Thymus (tissue), 11 donors: ENCODE measurements around the gene RIMKLB. TPM values are rescaled to one million over a fixed set of nuclear protein-coding genes. Genes with fewer than 3 reads are reported as not detected.
"Not testable (repeated sequence)": the region's sequence is repeated elsewhere in the genome, so short reads cannot be mapped to it uniquely, and the experiment has no call there.

ENCODE experiments used
- DNase-seq, 9 donors: peaks; one replicate each; pipeline ENCODE4 v3.0.0-alpha.2; 2013; ENCODE audit warnings: low spot score in 9 of 9, low read depth in 6 of 9, missing footprints in 1 of 9
- H3K27ac ChIP-seq, 2 donors: one replicate each; pipeline ENCODE4 v1.5.1; 2013; ENCODE audit warnings: control low read depth in 1 of 2, low read depth in 1 of 2, low read length in 1 of 2, mild to moderate bottlenecking in 1 of 2, moderate library complexity in 1 of 2
- H3K27me3 ChIP-seq, 2 donors: one replicate each; pipeline ENCODE4 v1.5.1; 2013; ENCODE audit warnings: low read length in 1 of 2; ENCODE audit not compliant: control insufficient read depth in 2 of 2, insufficient read depth in 1 of 2
- H3K36me3 ChIP-seq, 2 donors: one replicate each; pipeline ENCODE4 v1.5.1; 2013; ENCODE audit warnings: low read length in 1 of 2, mild to moderate bottlenecking in 1 of 2, moderate library complexity in 1 of 2; ENCODE audit not compliant: control insufficient read depth in 2 of 2, insufficient read depth in 2 of 2
- H3K4me1 ChIP-seq, 2 donors: one replicate each; pipeline ENCODE4 v1.5.1; 2013; ENCODE audit warnings: low read length in 2 of 2; ENCODE audit not compliant: control insufficient read depth in 2 of 2, insufficient read depth in 2 of 2
- H3K4me3 ChIP-seq, 2 donors: one replicate each; pipeline ENCODE4 v1.5.1; 2013; ENCODE audit warnings: low read length in 2 of 2, control low read depth in 1 of 2, mild to moderate bottlenecking in 1 of 2
- H3K9me3 ChIP-seq, 2 donors: one replicate each; pipeline ENCODE4 v1.5.1; 2013; ENCODE audit warnings: low read length in 1 of 2, mild to moderate bottlenecking in 1 of 2; ENCODE audit not compliant: control insufficient read depth in 2 of 2, insufficient read depth in 1 of 2
- WGBS: extraction: QIAGEN DNeasy Blood & Tissue Kit; methylation state at CpG from one replicate; pipeline ENCODE4 v1.1.7; 2013; 5-methylcytosine and 5-hydroxymethylcytosine counted together
- polyA plus RNA-seq: library from polyadenylated mRNA; stranded (reverse); fragments of 200-250 nt; gene quantifications from one replicate; pipeline ENCODE4 v1.2.3, GENCODE V29; 2013
- total RNA-seq: library from RNA; stranded (reverse); fragments of 120-200 nt; gene quantifications from one replicate; pipeline ENCODE4 v1.2.4, GENCODE V29; 2013
- donor health status: healthy.

Gene RIMKLB
- total and polyA plus RNA-seq, 2 donors, result 44.1 to 95.5 TPM

DNA sequence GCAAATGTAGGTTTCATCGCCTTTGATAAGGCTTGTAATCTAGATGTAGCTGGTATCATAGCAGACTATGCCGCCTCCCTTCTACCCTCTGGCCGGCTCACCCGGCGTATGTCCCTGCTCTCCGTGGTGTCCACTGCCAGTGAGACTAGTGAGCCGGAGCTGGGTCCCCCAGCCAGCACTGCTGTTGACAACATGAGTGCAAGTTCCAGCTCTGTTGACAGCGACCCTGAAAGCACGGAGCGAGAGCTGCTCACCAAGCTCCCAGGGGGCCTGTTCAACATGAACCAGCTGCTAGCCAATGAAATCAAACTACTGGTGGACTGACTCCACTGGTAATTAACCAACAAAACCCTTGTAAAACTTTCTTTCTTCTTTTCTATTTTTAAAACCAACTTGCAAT is 75.7 kb downstream of the RIMKLB start:
- Histone ChIP-seq H3K27me3 (no peaks in the 10 kb centered on the region), H3K9me3 (no peaks in the 10 kb centered on the region), H3K36me3 (peaks cover 7 to 13% of the 10 kb centered on the region in 2 donors), H3K4me3 (no peak overlapping the region), H3K27ac (no peak overlapping the region), H3K4me1 (no peaks in the 10 kb centered on the region)
- WGBS, result 97% methylated on average over 10 of the region's 10 CpGs
- no peak for DNase-seq

DNA sequence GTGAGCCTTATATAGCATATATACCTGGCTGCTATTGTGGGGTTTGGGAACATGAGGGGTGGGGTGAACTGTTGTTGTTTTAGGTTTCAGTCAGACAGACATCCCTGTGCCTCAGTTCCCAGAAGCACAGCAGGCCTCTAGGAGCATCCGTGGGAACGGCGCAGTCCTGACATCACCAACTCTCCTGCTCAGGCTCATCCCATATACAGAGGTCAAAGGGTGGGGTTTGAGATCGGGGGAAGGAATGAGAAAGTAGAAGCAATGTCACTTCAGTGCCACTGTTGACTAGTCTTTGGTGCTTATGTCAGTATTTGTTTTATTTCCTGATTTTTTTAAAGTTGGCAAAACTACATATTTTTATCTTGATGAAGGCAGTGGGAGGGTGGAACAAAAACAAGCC is 81.5 kb downstream of the RIMKLB start:
- Histone ChIP-seq H3K4me3 (no peak overlapping the region), H3K4me1 (no peaks in the 10 kb centered on the region), H3K27me3 (no peaks in the 10 kb centered on the region), H3K36me3 (peaks cover 0 to 12% of the 10 kb centered on the region in 2 donors), H3K9me3 (no peaks in the 10 kb centered on the region), H3K27ac (no peak overlapping the region)
- 89% methylated on average over 4 of the region's 4 CpGs for WGBS
- DNase-seq, result no peak

GRCh38 chr12:8779862-8780261 is 82.1 kb downstream of the RIMKLB start:
- WGBS, result 96% methylated on average over 2 of the region's 2 CpGs
- Histone ChIP-seq H3K36me3 (peaks cover 0 to 12% of the 10 kb centered on the region in 2 donors), H3K4me1 (no peaks in the 10 kb centered on the region), H3K9me3 (no peaks in the 10 kb centered on the region), H3K27ac (no peak overlapping the region), H3K27me3 (no peaks in the 10 kb centered on the region), H3K4me3 (no peak overlapping the region)
- no peak for DNase-seq

- Histone ChIP-seq H3K27ac (no peak overlapping the region), H3K4me1 (no peaks in the 10 kb centered on the region), H3K27me3 (no peaks in the 10 kb centered on the region), H3K4me3 (no peak overlapping the region), H3K36me3 (peaks cover 0 to 12% of the 10 kb centered on the region in 2 donors), H3K9me3 (no peaks in the 10 kb centered on the region)
- DNase-seq, result peak in 6 of 9 donors; percentile 3 to 48 (median 10)
- WGBS, result 96% methylated on average over 1 of the region's 1 CpG
Measured at GRCh38 chr12:8780389-8780788, 82.6 kb downstream of the RIMKLB start.

DNA sequence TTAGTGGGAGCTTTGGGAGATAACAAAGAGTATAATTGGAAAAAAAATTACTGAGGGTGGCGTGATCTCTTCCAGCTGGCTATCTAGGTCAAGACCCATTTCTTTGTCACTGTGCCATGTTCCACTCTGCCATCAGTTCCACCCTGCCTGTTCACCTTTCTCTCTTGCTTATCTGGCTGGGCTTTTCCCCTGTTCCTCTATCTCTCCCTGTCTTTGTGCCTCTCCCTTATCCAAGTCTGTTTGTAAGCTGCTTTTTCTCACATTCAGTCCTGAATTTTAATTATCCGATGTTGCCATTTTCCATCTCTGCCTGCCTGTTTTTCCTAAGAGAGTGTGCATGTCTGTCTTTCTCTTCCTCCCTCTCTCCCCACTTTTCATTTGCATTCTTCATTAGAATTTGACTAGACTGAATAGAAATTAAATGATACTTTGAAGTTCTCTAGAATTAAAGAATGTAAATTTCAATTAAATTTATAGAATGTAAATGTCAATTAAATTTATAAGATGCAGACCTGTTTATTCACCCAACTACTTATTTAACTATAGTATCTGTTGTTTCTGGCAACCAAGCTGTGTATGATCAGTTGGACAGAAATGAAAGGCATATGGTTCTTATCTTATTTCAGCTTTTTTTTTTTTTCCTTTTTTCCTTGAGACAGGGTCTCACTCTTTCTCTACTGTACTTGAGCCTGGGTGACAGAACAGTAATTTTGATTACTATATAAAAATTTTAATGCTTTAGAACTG is 83.8 kb downstream of the RIMKLB start:
- WGBS, result 97% methylated on average over 2 of the region's 2 CpGs
- H3K27ac ChIP-seq, result no peak overlapping the region
- peaks cover 0 to 10% of the 10 kb centered on the region in 2 donors for H3K36me3 ChIP-seq
- no peak for DNase-seq
- H3K27me3 ChIP-seq, result no peaks in the 10 kb centered on the region
- H3K4me3 ChIP-seq, result no peak overlapping the region
- H3K9me3 ChIP-seq, result no peaks in the 10 kb centered on the region
- H3K4me1 ChIP-seq, result no peaks in the 10 kb centered on the region

GRCh38 chr12:8784290-8784888 is 86.6 kb downstream of the RIMKLB start:
- no peak for DNase-seq
- no peaks in the 10 kb centered on the region for H3K9me3 ChIP-seq
- H3K27ac ChIP-seq, result no peak overlapping the region
- no peaks in the 10 kb centered on the region for H3K27me3 ChIP-seq
- H3K36me3 ChIP-seq, result peaks cover 0 to 7% of the 10 kb centered on the region in 2 donors
- H3K4me1 ChIP-seq, result no peaks in the 10 kb centered on the region
- H3K4me3 ChIP-seq, result no peak overlapping the region

- H3K4me3 ChIP-seq, result no peak overlapping the region
- no peaks in the 10 kb centered on the region for H3K27me3 ChIP-seq
- H3K36me3 ChIP-seq, result peaks cover 0 to 7% of the 10 kb centered on the region in 2 donors
- no peaks in the 10 kb centered on the region for H3K9me3 ChIP-seq
- DNase-seq, result no peak
- H3K27ac ChIP-seq, result no peak overlapping the region
- H3K4me1 ChIP-seq, result no peaks in the 10 kb centered on the region
- whole genome bisulfite sequencing, result 94% methylated on average over 4 of the region's 4 CpGs
Measured at GRCh38 chr12:8785499-8785898, 87.7 kb downstream of the RIMKLB start.

DNA sequence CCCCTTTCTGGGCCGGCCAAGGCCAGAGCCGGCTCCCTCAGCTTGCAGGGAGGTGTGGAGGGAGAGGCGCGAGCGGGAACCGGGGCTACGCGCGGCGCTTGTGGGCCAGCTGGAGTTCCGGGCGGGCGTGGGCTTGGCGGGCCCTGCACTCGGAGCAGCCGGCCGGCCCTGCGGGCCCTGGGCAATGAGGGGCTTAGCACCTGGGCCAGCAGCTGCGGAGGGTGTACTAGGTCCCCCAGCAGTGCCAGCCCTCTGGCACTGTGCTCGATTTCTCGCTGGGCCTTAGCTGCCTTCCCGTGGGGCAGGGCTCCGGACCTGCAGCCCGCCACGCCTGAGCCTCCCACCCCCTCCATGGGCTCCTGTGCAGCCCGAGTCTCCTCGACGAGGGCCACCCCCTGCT is 89.4 kb downstream of the RIMKLB start:
- H3K27ac ChIP-seq, H3K9me3 ChIP-seq, H3K4me3 ChIP-seq, H3K4me1 ChIP-seq, H3K36me3 ChIP-seq, H3K27me3 ChIP-seq, DNase-seq: not testable (repeated sequence)
- WGBS, result 98% methylated on average over 28 of the region's 28 CpGs

- H3K4me1 ChIP-seq, H3K9me3 ChIP-seq, H3K27me3 ChIP-seq, DNase-seq, H3K27ac ChIP-seq, H3K36me3 ChIP-seq: not testable (repeated sequence)
- H3K4me3 ChIP-seq, result peak overlapping the region in 1 of 2 donors; percentile 13
- WGBS, result 75% methylated on average over 13 of the region's 13 CpGs
Measured at GRCh38 chr12:8788706-8789105, 90.9 kb downstream of the RIMKLB start.
